ENCODE results near the gene GRM1.

The GRM1 gene

DNA sequence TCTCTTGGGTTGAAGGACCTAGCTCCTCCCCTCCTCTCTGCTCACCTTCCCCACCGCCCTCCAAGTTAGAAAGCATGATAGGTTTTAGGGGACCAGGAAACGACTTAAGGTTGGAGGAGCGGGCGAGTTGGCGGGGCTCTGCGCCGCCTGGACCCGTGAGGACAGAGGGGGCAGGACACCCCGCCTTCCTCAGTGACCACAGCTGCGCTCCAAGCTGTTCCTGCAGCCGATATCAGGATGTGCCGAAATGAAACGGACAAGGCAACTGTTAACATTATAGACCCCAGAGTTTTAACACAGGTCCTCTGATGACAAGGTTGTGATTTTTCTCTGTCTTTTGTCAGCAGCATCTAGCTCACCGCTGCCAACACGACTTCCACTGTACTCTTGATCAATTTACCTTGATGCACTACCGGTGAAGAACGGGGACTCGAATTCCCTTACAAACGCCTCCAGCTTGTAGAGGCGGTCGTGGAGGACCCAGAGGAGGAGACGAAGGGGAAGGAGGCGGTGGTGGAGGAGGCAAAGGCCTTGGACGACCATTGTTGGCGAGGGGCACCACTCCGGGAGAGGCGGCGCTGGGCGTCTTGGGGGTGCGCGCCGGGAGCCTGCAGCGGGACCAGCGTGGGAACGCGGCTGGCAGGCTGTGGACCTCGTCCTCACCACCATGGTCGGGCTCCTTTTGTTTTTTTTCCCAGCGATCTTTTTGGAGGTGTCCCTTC, at the start of gene GRM1:
Gene GRM1, plus strand, starts transcription at position 212 of the 722 bp plus-strand sequence. Its CDS starts 456 bp downstream, at position 668.
- POLR2A ChIA-PET: no interaction called here
- Histone ChIP-seq H3K27ac (ENCODE audit: extremely low read depth, low read depth, low read length) (no peak within 1 kb of the TSS), H3K4me1 (ENCODE audit: control insufficient read depth, insufficient read depth, low read length) (no peaks in the 10 kb centered on the region), H3K4me3 (ENCODE audit: low read depth, low read length) (peak within 1 kb of the TSS; percentile 28), H3K36me3 (ENCODE audit: control insufficient read depth in 2 of 2, insufficient read depth in 1 of 2, low read length in 2 of 2) (no peaks in the 10 kb centered on the region), H3K9me3 (ENCODE audit: control insufficient read depth, insufficient read depth, low read depth, low read length) (no peaks in the 10 kb centered on the region)
- CTCF ChIA-PET: interaction anchor here (2.1 kb wide), 1 partner anchor 9 kb away, joined by 7 read pairs; no protein-coding TSS in a partner anchor
- TF ChIP-seq, protein P1, sequence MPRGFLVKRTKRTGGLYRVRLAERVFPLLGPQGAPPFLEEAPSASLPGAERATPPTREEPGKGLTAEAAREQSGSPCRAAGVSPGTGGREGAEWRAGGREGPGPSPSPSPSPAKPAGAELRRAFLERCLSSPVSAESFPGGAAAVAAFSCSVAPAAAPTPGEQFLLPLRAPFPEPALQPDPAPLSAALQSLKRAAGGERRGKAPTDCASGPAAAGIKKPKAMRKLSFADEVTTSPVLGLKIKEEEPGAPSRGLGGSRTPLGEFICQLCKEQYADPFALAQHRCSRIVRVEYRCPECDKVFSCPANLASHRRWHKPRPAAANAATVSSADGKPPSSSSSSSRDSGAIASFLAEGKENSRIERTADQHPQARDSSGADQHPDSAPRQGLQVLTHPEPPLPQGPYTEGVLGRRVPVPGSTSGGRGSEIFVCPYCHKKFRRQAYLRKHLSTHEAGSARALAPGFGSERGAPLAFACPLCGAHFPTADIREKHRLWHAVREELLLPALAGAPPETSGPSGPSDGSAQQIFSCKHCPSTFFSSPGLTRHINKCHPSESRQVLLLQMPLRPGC (tag by site-specific recombination; IDR thresholded peaks at IDR 0.05): no peak
- TF ChIP-seq ZNF133 (tag by site-specific recombination; IDR thresholded peaks at IDR 0.05): no peak
- no peak for TF ChIP-seq ZNF664 (tag by site-specific recombination; IDR thresholded peaks at IDR 0.05)
- TF ChIP-seq, protein P2, sequence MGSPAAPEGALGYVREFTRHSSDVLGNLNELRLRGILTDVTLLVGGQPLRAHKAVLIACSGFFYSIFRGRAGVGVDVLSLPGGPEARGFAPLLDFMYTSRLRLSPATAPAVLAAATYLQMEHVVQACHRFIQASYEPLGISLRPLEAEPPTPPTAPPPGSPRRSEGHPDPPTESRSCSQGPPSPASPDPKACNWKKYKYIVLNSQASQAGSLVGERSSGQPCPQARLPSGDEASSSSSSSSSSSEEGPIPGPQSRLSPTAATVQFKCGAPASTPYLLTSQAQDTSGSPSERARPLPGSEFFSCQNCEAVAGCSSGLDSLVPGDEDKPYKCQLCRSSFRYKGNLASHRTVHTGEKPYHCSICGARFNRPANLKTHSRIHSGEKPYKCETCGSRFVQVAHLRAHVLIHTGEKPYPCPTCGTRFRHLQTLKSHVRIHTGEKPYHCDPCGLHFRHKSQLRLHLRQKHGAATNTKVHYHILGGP (tag by site-specific recombination; IDR thresholded peaks at IDR 0.05): no peak
- TF ChIP-seq ZNF174 (tag by site-specific recombination; IDR thresholded peaks at IDR 0.05): no peak
- no peak for TF ChIP-seq KLF1 (tag by site-specific recombination; IDR thresholded peaks at IDR 0.05)
- no peak for TF ChIP-seq ZNF214 (tag by site-specific recombination; IDR thresholded peaks at IDR 0.05; ENCODE audit: borderline replicate concordance)
- TF ChIP-seq ZNF521 (tag by site-specific recombination; IDR thresholded peaks at IDR 0.05): no peak

DNA sequence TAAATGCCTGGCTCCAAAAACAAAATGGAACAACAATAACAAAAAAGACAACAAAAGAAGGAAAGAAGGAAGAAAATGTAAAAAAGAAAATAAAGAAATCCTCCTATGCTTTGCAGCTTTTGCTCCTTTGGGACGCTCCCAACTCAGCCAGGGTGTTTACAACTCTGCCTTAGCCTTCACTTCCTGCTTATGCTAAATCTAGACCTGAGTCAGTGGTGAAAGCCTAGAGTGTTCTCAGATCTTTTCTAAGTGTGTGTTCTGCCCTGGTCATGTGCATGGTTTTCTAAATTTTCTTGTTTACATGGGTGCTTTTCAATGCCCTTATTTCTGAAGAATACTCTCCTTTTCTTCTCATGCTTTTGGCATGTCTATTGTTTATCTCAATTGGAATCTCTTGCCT, 19.5 kb upstream of the GRM1 start:
- no peak overlapping the region for H3K4me3 ChIP-seq (ENCODE audit: low read depth, low read length)
- H3K36me3 ChIP-seq (ENCODE audit: control insufficient read depth in 2 of 2, insufficient read depth in 1 of 2, low read length in 2 of 2): no peaks in the 10 kb centered on the region
- no peak overlapping the region for H3K27ac ChIP-seq (ENCODE audit: extremely low read depth, low read depth, low read length)
- no peaks in the 10 kb centered on the region for H3K9me3 ChIP-seq (ENCODE audit: control insufficient read depth, insufficient read depth, low read depth, low read length)
- ChIA-PET POLR2A (no interaction called here), CTCF (interaction anchor here (1.1 kb wide), 1 partner anchor 659 kb away, joined by 3 read pairs; no protein-coding TSS in a partner anchor)
- no peaks in the 10 kb centered on the region for H3K4me1 ChIP-seq (ENCODE audit: control insufficient read depth, insufficient read depth, low read length)
- TF ChIP-seq ZBTB7A (tag by site-specific recombination; IDR thresholded peaks at IDR 0.05; ENCODE audit: low read depth): no peak
- TF ChIP-seq, protein P3, sequence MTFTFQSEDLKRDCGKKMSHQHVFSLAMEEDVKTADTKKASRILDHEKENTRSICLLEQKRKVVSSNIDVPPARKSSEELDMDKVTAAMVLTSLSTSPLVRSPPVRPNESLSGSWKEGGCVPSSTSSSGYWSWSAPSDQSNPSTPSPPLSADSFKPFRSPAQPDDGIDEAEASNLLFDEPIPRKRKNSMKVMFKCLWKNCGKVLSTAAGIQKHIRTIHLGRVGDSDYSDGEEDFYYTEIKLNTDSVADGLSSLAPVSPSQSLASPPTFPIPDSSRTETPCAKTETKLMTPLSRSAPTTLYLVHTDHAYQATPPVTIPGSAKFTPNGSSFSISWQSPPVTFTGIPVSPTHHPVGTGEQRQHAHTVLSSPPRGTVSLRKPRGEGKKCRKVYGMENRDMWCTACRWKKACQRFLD (tag by site-specific recombination; IDR thresholded peaks at IDR 0.05): no peak
- peak; percentile 21 for TF ChIP-seq SETDB1 (IDR thresholded peaks at IDR 0.05; ENCODE audit: insufficient read length, low read length)

DNA sequence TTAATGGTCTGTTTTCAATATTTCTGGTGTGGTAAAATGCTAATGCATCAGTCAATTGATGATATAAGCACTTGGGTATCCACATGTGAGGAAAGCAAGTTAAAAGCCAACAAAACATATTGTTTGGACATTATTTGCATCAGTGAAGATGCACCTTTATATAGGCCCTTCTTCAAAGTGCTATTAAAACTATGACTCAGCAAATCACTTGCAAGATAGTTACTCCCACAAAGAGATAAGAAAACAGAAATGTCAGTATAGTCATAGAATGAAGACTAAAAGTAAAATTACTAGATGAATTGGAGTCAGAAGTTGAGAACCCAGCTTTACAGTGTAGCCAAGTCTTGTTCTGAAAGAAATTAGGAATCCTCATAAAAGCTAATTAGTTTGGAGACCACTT, 14.6 kb upstream of the GRM1 start:
- POLR2A ChIA-PET: no interaction called here
- Histone ChIP-seq H3K9me3 (ENCODE audit: control insufficient read depth, insufficient read depth, low read depth, low read length) (no peaks in the 10 kb centered on the region), H3K4me3 (ENCODE audit: low read depth, low read length) (no peak overlapping the region), H3K36me3 (ENCODE audit: control insufficient read depth in 2 of 2, insufficient read depth in 1 of 2, low read length in 2 of 2) (no peaks in the 10 kb centered on the region), H3K4me1 (ENCODE audit: control insufficient read depth, insufficient read depth, low read length) (no peaks in the 10 kb centered on the region), H3K27ac (ENCODE audit: extremely low read depth, low read depth, low read length) (no peak overlapping the region)
- CTCF ChIA-PET: no interaction called here
- TF ChIP-seq ZNF830 (tag by site-specific recombination; IDR thresholded peaks at IDR 0.05; ENCODE audit: low read depth) (no peak), ZNF433 (tag by site-specific recombination; IDR thresholded peaks at IDR 0.05; ENCODE audit: low read depth) (no peak), ZNF660 (tag by site-specific recombination; IDR thresholded peaks at IDR 0.05) (no peak), ZFP69B (tag by site-specific recombination; IDR thresholded peaks at IDR 0.05) (no peak), ZNF571 (tag by site-specific recombination; IDR thresholded peaks at IDR 0.05) (no peak), ZNF366 (tag by site-specific recombination; conservative IDR thresholded peaks at IDR 0.05) (no peak), ZNF274 (IDR thresholded peaks at IDR 0.05; ENCODE audit: low read length) (no peak), ZNF274 (tag by site-specific recombination; IDR thresholded peaks at IDR 0.05; ENCODE audit: borderline replicate concordance) (no peak), ZIC2 (tag by site-specific recombination; IDR thresholded peaks at IDR 0.05) (no peak), ZNF121 (tag by site-specific recombination; IDR thresholded peaks at IDR 0.05) (no peak), ZFP37 (tag by site-specific recombination; IDR thresholded peaks at IDR 0.05) (no peak), IKZF3 (tag by site-specific recombination; IDR thresholded peaks at IDR 0.05) (no peak), SCRT2 (tag by site-specific recombination; IDR thresholded peaks at IDR 0.05) (no peak)
- TF ChIP-seq, protein P4, sequence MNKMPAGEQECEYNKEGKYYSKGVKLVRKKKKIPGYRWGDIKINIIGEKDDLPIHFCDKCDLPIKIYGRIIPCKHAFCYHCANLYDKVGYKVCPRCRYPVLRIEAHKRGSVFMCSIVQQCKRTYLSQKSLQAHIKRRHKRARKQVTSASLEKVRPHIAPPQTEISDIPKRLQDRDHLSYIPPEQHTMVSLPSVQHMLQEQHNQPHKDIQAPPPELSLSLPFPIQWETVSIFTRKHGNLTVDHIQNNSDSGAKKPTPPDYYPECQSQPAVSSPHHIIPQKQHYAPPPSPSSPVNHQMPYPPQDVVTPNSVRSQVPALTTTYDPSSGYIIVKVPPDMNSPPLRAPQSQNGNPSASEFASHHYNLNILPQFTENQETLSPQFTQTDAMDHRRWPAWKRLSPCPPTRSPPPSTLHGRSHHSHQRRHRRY (tag by site-specific recombination; IDR thresholded peaks at IDR 0.05): no peak
- TF ChIP-seq, protein P5, sequence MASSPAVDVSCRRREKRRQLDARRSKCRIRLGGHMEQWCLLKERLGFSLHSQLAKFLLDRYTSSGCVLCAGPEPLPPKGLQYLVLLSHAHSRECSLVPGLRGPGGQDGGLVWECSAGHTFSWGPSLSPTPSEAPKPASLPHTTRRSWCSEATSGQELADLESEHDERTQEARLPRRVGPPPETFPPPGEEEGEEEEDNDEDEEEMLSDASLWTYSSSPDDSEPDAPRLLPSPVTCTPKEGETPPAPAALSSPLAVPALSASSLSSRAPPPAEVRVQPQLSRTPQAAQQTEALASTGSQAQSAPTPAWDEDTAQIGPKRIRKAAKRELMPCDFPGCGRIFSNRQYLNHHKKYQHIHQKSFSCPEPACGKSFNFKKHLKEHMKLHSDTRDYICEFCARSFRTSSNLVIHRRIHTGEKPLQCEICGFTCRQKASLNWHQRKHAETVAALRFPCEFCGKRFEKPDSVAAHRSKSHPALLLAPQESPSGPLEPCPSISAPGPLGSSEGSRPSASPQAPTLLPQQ (tag by site-specific recombination; IDR thresholded peaks at IDR 0.05): no peak

Data from HEK293 (cell line).